Vagina (tissue), 2 donors: Measurements from ENCODE around the gene HEMK1. TPM values are rescaled to one million over a fixed set of nuclear protein-coding genes. Genes with fewer than 3 reads are reported as not detected.

ENCODE experiments used
- DNase-seq, 2 donors: peaks; one replicate each; pipeline ENCODE4 v3.0.0-alpha.2; 2017; ENCODE audit errors: extremely low spot score in 2 of 2
- H3K27ac ChIP-seq: fragments of 200-600 bp; sonication (generic); one replicate; pipeline ENCODE4 v1.5.1; 2019
- H3K27me3 ChIP-seq: fragments of 200-600 bp; sonication (generic); one replicate; pipeline ENCODE4 v1.5.1; 2019
- H3K36me3 ChIP-seq, 2 donors: fragments of 200-600 bp; sonication (generic); one replicate each; pipeline ENCODE4 v1.5.1; 2017 to 2019
- H3K4me1 ChIP-seq: fragments of 200-600 bp; sonication (generic); one replicate; pipeline ENCODE4 v1.5.1; 2019
- H3K4me3 ChIP-seq, 2 donors: fragments of 200-600 bp; sonication (generic); 1 replicate in 1 of 2; 2 replicates in 1 of 2; pipeline ENCODE4 v1.5.1; 2016 to 2019
- H3K9me3 ChIP-seq: fragments of 200-600 bp; sonication (generic); one replicate; pipeline ENCODE4 v1.5.1; 2019
- POLR2A ChIP-seq, 2 donors: fragments of 450-650 bp; IDR thresholded peaks; one replicate each; pipeline ENCODE4 v1.6.1; 2017; ENCODE audit warnings: antibody characterized with exemption in 2 of 2, mild to moderate bottlenecking in 2 of 2, moderate library complexity in 2 of 2
- POLR2AphosphoS5 ChIP-seq, 2 donors: sonication (generic); formaldehyde crosslinking; IDR thresholded peaks; one replicate each; pipeline ENCODE4 v1.9.0; 2017; ENCODE audit warnings: antibody characterized with exemption in 2 of 2, mild to moderate bottlenecking in 2 of 2, low read depth in 1 of 2; ENCODE audit not compliant: insufficient read depth in 1 of 2
- intact Hi-C: fragments of 100-400 bp; cut with DNase I; formaldehyde crosslinking; loops from one replicate; pipeline ENCODE4 v1.15.1; 2023
- total RNA-seq: library from RNA; depleted of rRNA; stranded (reverse); fragments of >200 nt; gene quantifications from one replicate; pipeline ENCODE4 v1.2.3, GENCODE V29; 2016
- TF ChIP-seq, protein P1 (sequence below), 3 experiments: fragments of 450-650 bp in 2 of 3; fragments of 200-600 bp in 1 of 3; sonication (generic) in 1 of 3; IDR thresholded peaks; one replicate each; pipeline ENCODE4 v1.5.1; 2017 to 2019; ENCODE audit warnings: antibody characterized with exemption in 3 of 3, mild to moderate bottlenecking in 2 of 3, moderate library complexity in 2 of 3

HEMK1 gene, protein sequence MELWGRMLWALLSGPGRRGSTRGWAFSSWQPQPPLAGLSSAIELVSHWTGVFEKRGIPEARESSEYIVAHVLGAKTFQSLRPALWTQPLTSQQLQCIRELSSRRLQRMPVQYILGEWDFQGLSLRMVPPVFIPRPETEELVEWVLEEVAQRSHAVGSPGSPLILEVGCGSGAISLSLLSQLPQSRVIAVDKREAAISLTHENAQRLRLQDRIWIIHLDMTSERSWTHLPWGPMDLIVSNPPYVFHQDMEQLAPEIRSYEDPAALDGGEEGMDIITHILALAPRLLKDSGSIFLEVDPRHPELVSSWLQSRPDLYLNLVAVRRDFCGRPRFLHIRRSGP
- 3.4 TPM for total RNA-seq

- H3K36me3 ChIP-seq: no peaks in the 10 kb centered on the region
- DNase-seq: peak in 1 of 2 donors; percentile 98
- H3K27me3 ChIP-seq: no peaks in the 10 kb centered on the region
- peak within 1 kb of the TSS; percentile 73 to 92 for H3K4me3 ChIP-seq
- no peaks in the 10 kb centered on the region for H3K9me3 ChIP-seq
- TF ChIP-seq POLR2A (IDR thresholded peaks at IDR 0.05): peak in 1 of 2 donors; percentile 50
- TF ChIP-seq, protein P1, sequence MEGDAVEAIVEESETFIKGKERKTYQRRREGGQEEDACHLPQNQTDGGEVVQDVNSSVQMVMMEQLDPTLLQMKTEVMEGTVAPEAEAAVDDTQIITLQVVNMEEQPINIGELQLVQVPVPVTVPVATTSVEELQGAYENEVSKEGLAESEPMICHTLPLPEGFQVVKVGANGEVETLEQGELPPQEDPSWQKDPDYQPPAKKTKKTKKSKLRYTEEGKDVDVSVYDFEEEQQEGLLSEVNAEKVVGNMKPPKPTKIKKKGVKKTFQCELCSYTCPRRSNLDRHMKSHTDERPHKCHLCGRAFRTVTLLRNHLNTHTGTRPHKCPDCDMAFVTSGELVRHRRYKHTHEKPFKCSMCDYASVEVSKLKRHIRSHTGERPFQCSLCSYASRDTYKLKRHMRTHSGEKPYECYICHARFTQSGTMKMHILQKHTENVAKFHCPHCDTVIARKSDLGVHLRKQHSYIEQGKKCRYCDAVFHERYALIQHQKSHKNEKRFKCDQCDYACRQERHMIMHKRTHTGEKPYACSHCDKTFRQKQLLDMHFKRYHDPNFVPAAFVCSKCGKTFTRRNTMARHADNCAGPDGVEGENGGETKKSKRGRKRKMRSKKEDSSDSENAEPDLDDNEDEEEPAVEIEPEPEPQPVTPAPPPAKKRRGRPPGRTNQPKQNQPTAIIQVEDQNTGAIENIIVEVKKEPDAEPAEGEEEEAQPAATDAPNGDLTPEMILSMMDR (IDR thresholded peaks at IDR 0.05): no peak
- peak; percentile 90 to 97 for TF ChIP-seq POLR2AphosphoS5 (IDR thresholded peaks at IDR 0.05; ENCODE audit: insufficient read depth in 1 of 2, low read depth in 1 of 2)
- peaks cover 57% of the 10 kb centered on the region for H3K4me1 ChIP-seq
- H3K27ac ChIP-seq: peak within 1 kb of the TSS; percentile 87
- intact Hi-C loops: no loop called here
Observed at GRCh38 chr3:50568947-50569749, at the start of gene HEMK1. HEMK1 (plus strand) TSS chr3:50569522; CDS start chr3:50571105, 1,583 bp downstream.

DNA sequence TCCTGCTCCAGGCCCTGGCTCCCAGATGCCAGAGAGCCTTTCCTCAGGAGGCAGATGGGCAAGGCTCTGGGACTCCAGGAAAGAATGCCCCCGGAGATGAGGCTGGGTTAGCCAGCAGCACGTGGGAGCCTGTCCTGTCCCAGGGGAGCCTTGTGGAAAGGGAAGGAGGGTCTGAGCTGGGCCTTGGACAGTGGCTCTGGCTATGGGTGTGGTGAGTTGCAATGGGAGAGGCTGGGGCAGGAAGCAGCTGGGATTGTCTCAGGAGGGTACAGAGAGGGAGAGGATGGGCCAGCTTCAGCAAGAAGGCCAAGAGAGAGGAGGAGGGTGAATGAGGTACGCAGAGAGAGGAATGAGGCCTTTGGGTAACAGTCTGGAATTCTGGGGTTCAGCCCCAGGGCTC is 48.5 kb upstream of the HEMK1 start:
- Histone ChIP-seq H3K27ac (no peak overlapping the region), H3K4me1 (peaks cover 10% of the 10 kb centered on the region), H3K36me3 (no peaks in the 10 kb centered on the region), H3K9me3 (no peaks in the 10 kb centered on the region), H3K4me3 (no peak overlapping the region), H3K27me3 (no peaks in the 10 kb centered on the region)
- intact Hi-C loops: no loop called here
- TF ChIP-seq POLR2A (IDR thresholded peaks at IDR 0.05): no peak
- no peak for TF ChIP-seq POLR2AphosphoS5 (IDR thresholded peaks at IDR 0.05; ENCODE audit: insufficient read depth in 1 of 2, low read depth in 1 of 2)
- TF ChIP-seq, protein P1 (IDR thresholded peaks at IDR 0.05): no peak
- no peak for DNase-seq

- intact Hi-C loops: no loop called here
- DNase-seq: no peak
- H3K36me3 ChIP-seq: no peaks in the 10 kb centered on the region
- H3K27me3 ChIP-seq: no peaks in the 10 kb centered on the region
- no peak overlapping the region for H3K27ac ChIP-seq
- H3K4me3 ChIP-seq: no peak overlapping the region
- H3K9me3 ChIP-seq: no peaks in the 10 kb centered on the region
- H3K4me1 ChIP-seq: peaks cover 2% of the 10 kb centered on the region
- TF ChIP-seq POLR2A (IDR thresholded peaks at IDR 0.05): no peak
- TF ChIP-seq, protein P1 (IDR thresholded peaks at IDR 0.05): no peak
- TF ChIP-seq POLR2AphosphoS5 (IDR thresholded peaks at IDR 0.05; ENCODE audit: insufficient read depth in 1 of 2, low read depth in 1 of 2): no peak
Observed at GRCh38 chr3:50521572-50521971, 47.8 kb upstream of the HEMK1 start.

GRCh38 chr3:50523279-50523811 is 46.0 kb upstream of the HEMK1 start:
- no peak overlapping the region for H3K4me3 ChIP-seq
- no peak for DNase-seq
- TF ChIP-seq, protein P1 (IDR thresholded peaks at IDR 0.05): no peak
- TF ChIP-seq POLR2AphosphoS5 (IDR thresholded peaks at IDR 0.05; ENCODE audit: insufficient read depth in 1 of 2, low read depth in 1 of 2) (no peak), POLR2A (IDR thresholded peaks at IDR 0.05) (no peak)
- intact Hi-C loops: no loop called here
- H3K27me3 ChIP-seq: no peaks in the 10 kb centered on the region
- H3K36me3 ChIP-seq: no peaks in the 10 kb centered on the region
- H3K9me3 ChIP-seq: no peaks in the 10 kb centered on the region
- no peaks in the 10 kb centered on the region for H3K4me1 ChIP-seq
- no peak overlapping the region for H3K27ac ChIP-seq
